MM.1S (cell line): ENCODE data around the gene NAT8L.

Source experiments
- DNase-seq: peaks from one replicate; pipeline ENCODE4 v3.0.0-alpha.2; 2015
- H2AFZ ChIP-seq: fragments of 300-600 bp; sonication (generic); 2 replicates; pipeline ENCODE4 v1.6.0; 2016; ENCODE audit warnings: antibody characterized with exemption, low read length
- H3F3A ChIP-seq: fragments of 300-600 bp; sonication (generic); 2 replicates; pipeline ENCODE4 v1.6.1; 2016; ENCODE audit warnings: mild to moderate bottlenecking, antibody characterized with exemption, low read length, moderate library complexity, mixed read lengths; ENCODE audit not compliant: insufficient read depth
- H3K27ac ChIP-seq: fragments of 300-600 bp; sonication (generic); 2 replicates; pipeline ENCODE4 v1.5.1; 2016; ENCODE audit warnings: mild to moderate bottlenecking, low read length
- H3K27me3 ChIP-seq: fragments of 300-600 bp; sonication (generic); replicated peaks from 2 replicates; pipeline ENCODE4 v1.6.0; 2016; ENCODE audit warnings: low read length; ENCODE audit not compliant: insufficient read depth
- H3K36me3 ChIP-seq: fragments of 300-600 bp; sonication (generic); replicated peaks from 2 replicates; pipeline ENCODE4 v1.6.1; 2016; ENCODE audit warnings: mild to moderate bottlenecking, low read length, mixed read lengths; ENCODE audit not compliant: insufficient read depth
- H3K4me1 ChIP-seq: fragments of 300-600 bp; sonication (generic); 2 replicates; pipeline ENCODE4 v1.6.1; 2016; ENCODE audit warnings: low read length, mixed read lengths
- H3K4me2 ChIP-seq: fragments of 300-600 bp; sonication (generic); 2 replicates; pipeline ENCODE4 v1.6.0; 2016; ENCODE audit warnings: low read depth, low read length
- H3K4me3 ChIP-seq: fragments of 300-600 bp; sonication (generic); 2 replicates; pipeline ENCODE4 v1.5.1; 2016; ENCODE audit warnings: low read length, mixed read lengths
- H3K79me2 ChIP-seq: fragments of 300-600 bp; sonication (generic); 2 replicates; pipeline ENCODE4 v1.6.1; 2016; ENCODE audit warnings: mixed run types, low read length, mixed read lengths
- H3K9ac ChIP-seq: fragments of 300-600 bp; sonication (generic); 2 replicates; pipeline ENCODE4 v1.6.1; 2016; ENCODE audit warnings: low read length, mixed read lengths
- H3K9me2 ChIP-seq: fragments of 300-600 bp; sonication (generic); replicated peaks from 2 replicates; pipeline ENCODE4 v1.6.1; 2016; ENCODE audit warnings: mild to moderate bottlenecking, low read length, mixed read lengths; ENCODE audit not compliant: insufficient read depth
- H3K9me3 ChIP-seq: fragments of 300-600 bp; sonication (generic); replicated peaks from 2 replicates; pipeline ENCODE4 v1.6.1; 2016; ENCODE audit warnings: mild to moderate bottlenecking, low read length, mixed read lengths; ENCODE audit not compliant: insufficient read depth
- H4K20me1 ChIP-seq: fragments of 300-600 bp; sonication (generic); 2 replicates; pipeline ENCODE4 v1.6.1; 2016; ENCODE audit warnings: mild to moderate bottlenecking, low read length, moderate library complexity, mixed read lengths; ENCODE audit not compliant: insufficient read depth
- EZH2 ChIP-seq: fragments of 300-600 bp; sonication (generic); optimal IDR thresholded peaks from 2 replicates; pipeline ENCODE3; 2017; ENCODE audit warnings: low read depth, mild to moderate bottlenecking, antibody characterized with exemption, low read length, mixed read lengths
- EZH2phosphoT487 ChIP-seq: fragments of 300-600 bp; sonication (generic); IDR thresholded peaks from 2 replicates; pipeline ENCODE4 v1.6.1; 2018; ENCODE audit warnings: antibody characterized with exemption, low read length
- TF ChIP-seq, protein P1 (sequence below): fragments of 300-600 bp; sonication (generic); IDR thresholded peaks from 2 replicates; pipeline ENCODE4 v1.5.1; 2016; ENCODE audit warnings: antibody characterized with exemption, low read length, mixed read lengths

The NAT8L gene

DNA sequence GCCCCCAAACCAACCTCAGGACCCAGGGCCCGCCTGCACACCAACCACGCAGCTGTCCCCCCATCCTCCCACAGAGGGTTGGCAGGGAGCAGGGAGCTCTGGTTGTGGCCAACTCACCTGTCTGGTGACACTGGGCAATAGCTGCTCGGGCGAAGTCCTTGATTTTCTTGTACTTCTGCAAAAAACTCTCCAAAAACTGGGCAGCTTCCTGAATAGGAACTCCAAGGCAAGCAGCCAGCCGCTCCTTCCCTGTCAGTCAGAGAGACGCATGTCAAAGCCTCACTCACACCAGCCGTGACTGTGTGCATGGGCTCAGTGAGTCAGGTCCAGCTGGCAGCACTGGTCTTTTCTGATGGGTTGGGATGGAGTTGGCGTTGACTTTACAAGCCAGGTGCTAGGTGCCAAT is 26.4 kb downstream of the NAT8L start:
- Histone ChIP-seq H3K4me3 (no peak overlapping the region), H3K9me2 (no peaks in the 10 kb centered on the region), H3K4me2 (no peak overlapping the region), H2AFZ (no peak overlapping the region), H3K4me1 (no peaks in the 10 kb centered on the region), H3K36me3 (no peaks in the 10 kb centered on the region), H4K20me1 (no peaks in the 10 kb centered on the region), H3K79me2 (no peaks in the 10 kb centered on the region), H3K9me3 (no peaks in the 10 kb centered on the region), H3K27me3 (no peaks in the 10 kb centered on the region), H3K9ac (no peak overlapping the region), H3F3A (no peaks in the 10 kb centered on the region), H3K27ac (no peak overlapping the region)
- TF ChIP-seq, protein P1, sequence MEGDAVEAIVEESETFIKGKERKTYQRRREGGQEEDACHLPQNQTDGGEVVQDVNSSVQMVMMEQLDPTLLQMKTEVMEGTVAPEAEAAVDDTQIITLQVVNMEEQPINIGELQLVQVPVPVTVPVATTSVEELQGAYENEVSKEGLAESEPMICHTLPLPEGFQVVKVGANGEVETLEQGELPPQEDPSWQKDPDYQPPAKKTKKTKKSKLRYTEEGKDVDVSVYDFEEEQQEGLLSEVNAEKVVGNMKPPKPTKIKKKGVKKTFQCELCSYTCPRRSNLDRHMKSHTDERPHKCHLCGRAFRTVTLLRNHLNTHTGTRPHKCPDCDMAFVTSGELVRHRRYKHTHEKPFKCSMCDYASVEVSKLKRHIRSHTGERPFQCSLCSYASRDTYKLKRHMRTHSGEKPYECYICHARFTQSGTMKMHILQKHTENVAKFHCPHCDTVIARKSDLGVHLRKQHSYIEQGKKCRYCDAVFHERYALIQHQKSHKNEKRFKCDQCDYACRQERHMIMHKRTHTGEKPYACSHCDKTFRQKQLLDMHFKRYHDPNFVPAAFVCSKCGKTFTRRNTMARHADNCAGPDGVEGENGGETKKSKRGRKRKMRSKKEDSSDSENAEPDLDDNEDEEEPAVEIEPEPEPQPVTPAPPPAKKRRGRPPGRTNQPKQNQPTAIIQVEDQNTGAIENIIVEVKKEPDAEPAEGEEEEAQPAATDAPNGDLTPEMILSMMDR = no peak
- no peak for TF ChIP-seq EZH2phosphoT487
- TF ChIP-seq EZH2 = no peak
- no peak for DNase-seq

DNA sequence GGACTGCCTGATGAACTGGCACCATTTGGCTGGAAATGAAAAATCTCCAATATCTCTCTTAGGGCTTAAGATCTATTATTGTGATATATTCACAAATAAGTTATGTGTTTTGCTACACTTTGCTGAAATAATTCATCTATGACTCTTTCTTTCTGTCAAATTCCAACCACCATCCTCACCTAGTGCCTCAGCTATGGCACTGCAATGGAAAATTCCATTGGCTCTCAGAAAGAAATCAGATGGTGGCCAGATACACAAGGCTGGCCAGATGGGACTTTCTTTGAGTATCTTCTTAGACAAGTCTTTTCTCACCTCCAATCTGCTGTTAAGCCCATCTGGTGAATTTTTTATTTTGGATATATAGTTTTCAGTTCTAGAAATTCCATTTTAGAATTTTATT is 28.0 kb downstream of the NAT8L start:
- TF ChIP-seq EZH2phosphoT487 = no peak
- no peak for TF ChIP-seq EZH2
- TF ChIP-seq, protein P1 = no peak
- Histone ChIP-seq H3K79me2 (no peaks in the 10 kb centered on the region), H3K9me3 (no peaks in the 10 kb centered on the region), H3K9me2 (no peaks in the 10 kb centered on the region), H3K27ac (no peak overlapping the region), H3K36me3 (no peaks in the 10 kb centered on the region), H3F3A (no peaks in the 10 kb centered on the region), H3K4me1 (no peaks in the 10 kb centered on the region), H4K20me1 (no peaks in the 10 kb centered on the region), H2AFZ (no peak overlapping the region), H3K4me2 (no peak overlapping the region), H3K27me3 (no peaks in the 10 kb centered on the region), H3K4me3 (no peak overlapping the region), H3K9ac (no peak overlapping the region)
- no peak for DNase-seq

DNA sequence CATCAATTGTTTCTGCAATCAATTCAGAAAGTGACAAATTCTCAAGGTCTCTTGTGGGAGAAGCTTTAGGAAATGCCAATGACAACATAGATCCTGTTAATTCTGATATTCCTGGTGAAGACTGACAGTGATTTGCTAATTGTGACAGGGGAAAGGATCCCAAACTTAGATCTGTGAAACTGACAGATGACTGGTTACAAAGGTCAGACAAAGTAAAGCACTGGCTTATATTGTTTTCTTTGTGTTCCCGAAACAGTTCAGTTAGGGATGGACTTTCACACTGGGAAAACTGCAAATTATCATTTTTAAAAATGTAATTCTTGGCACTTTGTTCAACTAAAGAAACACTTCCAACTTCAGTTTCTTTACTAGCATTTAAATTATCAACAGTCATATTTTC is 30.1 kb downstream of the NAT8L start:
- no peaks in the 10 kb centered on the region for H3F3A ChIP-seq
- H3K4me2 ChIP-seq = no peak overlapping the region
- no peaks in the 10 kb centered on the region for H3K9me2 ChIP-seq
- no peaks in the 10 kb centered on the region for H4K20me1 ChIP-seq
- H3K36me3 ChIP-seq = no peaks in the 10 kb centered on the region
- no peaks in the 10 kb centered on the region for H3K27me3 ChIP-seq
- TF ChIP-seq EZH2phosphoT487 (no peak), EZH2 (no peak)
- TF ChIP-seq, protein P1 = no peak
- H3K79me2 ChIP-seq = no peaks in the 10 kb centered on the region
- H3K4me1 ChIP-seq = no peaks in the 10 kb centered on the region
- no peaks in the 10 kb centered on the region for H3K9me3 ChIP-seq
- no peak overlapping the region for H3K4me3 ChIP-seq
- H3K9ac ChIP-seq = no peak overlapping the region
- H3K27ac ChIP-seq = no peak overlapping the region
- no peak overlapping the region for H2AFZ ChIP-seq
- no peak for DNase-seq

DNA sequence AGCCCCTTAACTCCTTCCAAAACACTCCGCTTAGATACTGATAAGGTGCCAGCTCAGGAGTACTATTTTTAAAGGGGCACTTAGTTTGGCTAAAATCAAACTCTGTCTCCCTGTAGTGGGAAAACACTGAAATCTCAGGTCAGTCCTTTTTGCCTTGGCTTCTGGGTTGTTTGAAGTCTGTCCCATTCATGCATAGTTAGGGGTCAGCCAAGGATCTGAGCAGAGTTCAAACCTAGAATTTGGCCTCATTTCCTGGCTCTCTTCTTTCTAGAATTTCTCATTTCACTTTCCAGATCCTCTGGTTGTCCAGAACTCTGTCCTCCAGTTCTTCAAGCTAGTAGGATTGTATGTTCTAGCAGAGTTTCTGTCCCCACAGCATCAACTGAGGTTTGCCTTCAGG is 31.5 kb downstream of the NAT8L start:
- Histone ChIP-seq H3K9me3 (no peaks in the 10 kb centered on the region), H2AFZ (no peak overlapping the region), H3K9ac (no peak overlapping the region), H3K27ac (no peak overlapping the region), H3K79me2 (no peaks in the 10 kb centered on the region), H3K4me1 (no peaks in the 10 kb centered on the region), H3K36me3 (no peaks in the 10 kb centered on the region), H3K27me3 (no peaks in the 10 kb centered on the region), H4K20me1 (no peaks in the 10 kb centered on the region), H3K4me3 (no peak overlapping the region), H3K4me2 (no peak overlapping the region), H3F3A (no peaks in the 10 kb centered on the region), H3K9me2 (no peaks in the 10 kb centered on the region)
- no peak for DNase-seq
- TF ChIP-seq EZH2phosphoT487 (no peak), EZH2 (no peak)
- TF ChIP-seq, protein P1 = no peak
